Brain microvascular endothelial cell (primary cell): ENCODE data around the gene CD79A.

Experiments
- DNase-seq: peaks from one replicate; pipeline ENCODE4 v3.0.0-alpha.2; 2020
- H3K27ac ChIP-seq: fragments of 250-450 bp; sonication (Bioruptor Pico); 2 replicates; pipeline ENCODE4 v1.5.1; 2020; ENCODE audit warnings: mild to moderate bottlenecking, moderate library complexity
- H3K27me3 ChIP-seq: fragments of 250-450 bp; sonication (Bioruptor Pico); replicated peaks from 2 replicates; pipeline ENCODE4 v1.5.1; 2020; ENCODE audit warnings: mild to moderate bottlenecking
- H3K36me3 ChIP-seq: fragments of 250-450 bp; sonication (Bioruptor Pico); replicated peaks from 2 replicates; pipeline ENCODE4 v1.5.1; 2020; ENCODE audit warnings: mild to moderate bottlenecking
- H3K4me3 ChIP-seq: 2 replicates; pipeline ENCODE4 v1.5.1; 2011; ENCODE audit warnings: low read depth, mild to moderate bottlenecking, control low read depth, low read length, moderate library complexity
- CTCF ChIP-seq: IDR thresholded peaks from 2 replicates; pipeline ENCODE4 v1.5.1; 2011; ENCODE audit warnings: low read depth, mild to moderate bottlenecking, moderate library complexity, low read length, control low read depth, inconsistent platforms; ENCODE audit errors: missing control alignments
- in situ Hi-C: cut with HindIII; loops from 2 replicates; pipeline ENCODE4 v1.10.0; 2017; ENCODE audit warnings: low sequenced_read_pairs, low pct_ligation_motif_present

Gene CD79A

DNA sequence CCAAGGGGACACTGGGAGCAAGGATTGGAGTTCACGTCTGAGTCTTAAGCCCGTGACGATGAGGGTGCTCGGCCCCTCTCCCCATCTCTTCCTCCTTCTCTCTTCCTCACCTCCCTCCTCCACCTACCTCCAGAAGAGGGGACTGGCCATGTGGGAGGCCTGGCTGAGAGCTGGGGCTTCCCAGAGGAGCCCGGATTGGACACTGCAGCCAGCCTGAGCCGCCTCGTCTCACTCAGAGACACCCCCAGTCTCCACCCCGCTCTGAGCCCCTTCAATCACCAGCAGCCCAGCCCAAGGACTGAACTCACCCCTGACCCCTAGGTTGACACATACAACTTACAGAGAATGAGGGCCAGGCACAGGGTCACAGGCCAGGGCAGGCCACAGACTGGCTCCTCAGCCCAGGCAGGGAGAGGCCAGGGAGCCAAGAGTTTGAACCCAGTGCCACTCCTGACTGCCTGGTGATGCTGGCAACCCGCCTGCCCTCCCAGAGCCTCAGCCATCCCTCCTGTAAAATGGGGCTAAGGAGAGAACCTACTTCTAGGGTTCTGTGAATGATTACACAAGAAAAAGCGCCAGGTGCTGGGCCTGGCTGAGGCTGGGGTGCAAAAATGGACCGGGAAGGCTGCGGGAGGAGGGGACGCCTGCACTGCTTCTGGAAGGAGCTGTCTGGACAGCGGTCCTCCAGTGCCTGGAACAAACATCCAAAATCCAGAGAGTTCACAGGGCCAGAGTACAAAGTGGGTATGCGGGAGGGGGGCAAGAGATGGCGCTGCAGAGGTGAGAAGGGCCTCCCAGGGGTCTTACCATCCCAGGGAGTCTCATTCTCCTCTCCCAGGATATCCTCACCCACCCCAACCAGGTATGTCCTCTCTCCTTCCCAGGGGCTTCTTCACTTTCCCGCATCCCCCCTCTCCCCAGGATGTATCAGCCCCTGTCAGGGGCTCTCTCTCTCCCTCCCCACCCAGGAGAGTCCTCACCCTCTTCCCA is 1.1 kb downstream of the CD79A start:
- no peak for DNase-seq
- Histone ChIP-seq H3K36me3 (no peaks in the 10 kb centered on the region), H3K27ac (no peak overlapping the region), H3K27me3 (no peaks in the 10 kb centered on the region), H3K4me3 (no peak overlapping the region)
- no peak for TF ChIP-seq CTCF
- in situ Hi-C loops, result no loop called here

DNA sequence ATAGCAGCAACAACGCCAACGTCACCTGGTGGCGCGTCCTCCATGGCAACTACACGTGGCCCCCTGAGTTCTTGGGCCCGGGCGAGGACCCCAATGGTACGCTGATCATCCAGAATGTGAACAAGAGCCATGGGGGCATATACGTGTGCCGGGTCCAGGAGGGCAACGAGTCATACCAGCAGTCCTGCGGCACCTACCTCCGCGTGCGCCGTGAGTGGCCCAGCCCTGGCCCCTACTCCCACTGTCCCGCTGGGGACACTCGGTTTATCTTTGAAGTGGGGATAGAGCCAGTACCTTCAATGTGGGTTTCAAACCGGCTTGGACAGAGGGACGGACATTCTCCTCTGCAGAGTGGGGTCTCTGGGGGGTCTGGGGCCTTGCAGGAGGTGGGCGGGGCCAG is 2.0 kb downstream of the CD79A start:
- no peaks in the 10 kb centered on the region for H3K27me3 ChIP-seq
- TF ChIP-seq CTCF, result no peak
- DNase-seq, result no peak
- no peak overlapping the region for H3K4me3 ChIP-seq
- in situ Hi-C loops, result no loop called here
- H3K27ac ChIP-seq, result no peak overlapping the region
- no peaks in the 10 kb centered on the region for H3K36me3 ChIP-seq

DNA sequence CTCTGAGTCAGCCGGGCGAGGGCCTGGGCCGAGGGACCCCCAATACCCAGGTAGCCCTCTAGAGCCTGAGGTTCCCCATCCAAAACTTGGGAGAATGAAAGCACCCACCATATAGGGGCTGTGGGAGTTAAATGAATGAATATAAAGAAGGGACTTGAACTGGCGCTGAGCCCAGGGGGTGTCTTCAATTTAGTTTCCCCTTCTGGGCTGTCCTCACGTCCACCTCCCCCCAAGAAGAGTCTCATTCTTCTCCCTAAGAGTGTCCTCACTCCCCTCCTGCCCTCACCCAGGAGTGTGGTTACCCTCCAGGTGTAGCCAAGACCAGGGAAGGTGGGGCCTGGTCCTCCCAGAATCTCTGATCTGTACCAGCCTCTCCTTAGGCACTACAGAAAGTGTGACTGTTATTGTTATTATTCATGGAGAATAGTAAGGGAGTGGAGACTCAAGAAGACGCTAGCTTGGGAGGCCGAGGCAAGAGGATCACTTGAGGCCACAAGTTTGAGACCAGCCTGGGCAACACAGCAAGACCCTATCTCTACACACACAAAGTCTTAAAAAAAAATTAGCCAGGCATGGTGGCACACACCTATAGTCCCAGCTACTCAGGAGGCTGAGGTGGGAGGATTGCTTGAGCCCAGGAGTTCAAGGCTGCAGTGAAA is 2.7 kb downstream of the CD79A start:
- H3K36me3 ChIP-seq, result no peaks in the 10 kb centered on the region
- no peak overlapping the region for H3K4me3 ChIP-seq
- H3K27ac ChIP-seq, result no peak overlapping the region

DNA sequence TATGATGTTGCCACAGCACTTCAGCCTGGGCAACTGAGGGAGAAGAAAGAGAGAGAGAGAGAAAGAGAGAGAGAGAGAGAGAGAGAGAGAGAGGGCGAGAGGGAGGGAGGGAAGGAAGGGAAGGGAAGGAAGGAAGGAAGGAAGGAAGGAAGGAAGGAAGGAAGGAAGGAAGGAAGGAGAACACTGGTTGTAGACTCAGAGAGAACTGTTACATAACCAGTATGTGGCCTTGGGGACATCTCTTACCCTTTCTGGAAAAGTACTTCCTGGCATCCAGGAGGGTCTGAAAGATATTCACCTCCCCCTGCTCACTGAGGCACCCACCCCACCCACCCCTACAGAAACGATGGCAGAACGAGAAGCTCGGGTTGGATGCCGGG is 3.2 kb downstream of the CD79A start:
- Histone ChIP-seq H3K27me3 (no peaks in the 10 kb centered on the region), H3K27ac (no peak overlapping the region), H3K36me3 (no peaks in the 10 kb centered on the region), H3K4me3 (no peak overlapping the region)
- no peak for TF ChIP-seq CTCF
- in situ Hi-C loops, result no loop called here
- DNase-seq, result no peak

More for the DNA sequence above, 2.7 kb downstream of the CD79A start:
- TF ChIP-seq CTCF, result no peak
- no peaks in the 10 kb centered on the region for H3K27me3 ChIP-seq
- in situ Hi-C loops, result no loop called here
- no peak for DNase-seq

DNA sequence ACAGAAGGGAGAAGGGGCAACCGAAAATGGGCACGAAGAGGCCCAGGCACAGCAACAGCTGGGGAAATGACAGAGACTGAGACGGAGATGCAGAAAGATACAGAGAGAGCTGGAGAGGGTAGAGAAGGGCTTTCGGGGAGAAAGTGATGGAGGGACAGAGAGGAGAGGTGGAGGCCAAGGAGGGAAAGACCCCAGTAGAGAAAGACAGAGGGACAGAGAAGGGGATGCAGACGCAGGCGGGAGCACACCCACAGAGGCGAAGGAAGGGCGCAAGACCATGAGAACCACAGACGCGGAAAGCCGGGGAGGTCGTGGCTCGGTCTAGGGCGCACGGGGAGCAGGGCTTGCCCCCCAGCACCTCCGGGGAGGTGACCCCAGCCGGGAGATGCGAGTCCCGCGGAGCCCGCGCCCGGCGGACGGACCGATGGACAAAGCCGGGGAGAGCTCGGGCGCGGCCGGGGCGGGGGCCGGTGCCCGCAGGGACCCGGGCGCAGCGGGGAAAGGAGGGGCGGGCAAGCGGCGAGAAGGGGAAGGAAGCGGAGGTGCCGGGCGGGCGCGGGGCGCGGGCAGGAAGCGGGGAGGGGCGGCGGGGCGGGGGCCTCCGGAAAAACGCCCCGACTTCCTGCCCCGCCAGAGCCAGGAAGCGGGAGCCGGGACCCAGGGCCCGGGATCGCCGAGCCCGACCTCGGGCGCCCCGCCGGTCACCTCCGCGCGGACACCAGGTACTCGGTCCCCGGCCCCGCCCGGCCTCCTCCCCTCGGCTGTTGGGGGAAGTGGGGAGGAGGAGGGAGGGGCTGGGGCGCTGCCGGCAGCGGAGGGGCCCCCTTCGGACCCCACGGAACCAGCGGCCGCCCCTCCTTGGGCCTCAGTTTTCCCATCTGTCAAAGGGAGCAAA is 5.7 kb downstream of the CD79A start, which contains the start of gene ARHGEF1:
Gene ARHGEF1, plus strand, starts transcription at position 617 of the 895 bp plus-strand sequence. CDS start 4,899 bp downstream, outside the sequence.
- no peaks in the 10 kb centered on the region for H3K27me3 ChIP-seq
- H3K36me3 ChIP-seq, result no peaks in the 10 kb centered on the region
- H3K4me3 ChIP-seq, result peak within 1 kb of the TSS; percentile 87
- no peak for DNase-seq
- in situ Hi-C loops, result no loop called here
- TF ChIP-seq CTCF, result no peak
- no peak within 1 kb of the TSS for H3K27ac ChIP-seq
